WTC11 (cell line): Measurements from ENCODE around the gene TBKBP1. TPM values are rescaled to one million over a fixed set of nuclear protein-coding genes. Genes with fewer than 3 reads are reported as not detected.

Experiments
- ATAC-seq: fragments of 200-7000 bp; cut with Tn5 transposase; 2 replicates; pipeline ENCODE4 v1.10.0; 2021; ENCODE audit warnings: mild to moderate bottlenecking, moderate library complexity
- CTCF ChIA-PET: fragments of 300-600 bp; sonication (Branson Sonifier 250); formaldehyde crosslinking; loops from one replicate; lab custom pipeline; 2021; ENCODE audit warnings: antibody characterized with exemption; lab: Charles Lee
- POLR2A ChIA-PET: fragments of 350-600 bp; sonication (Branson Sonifier 250); formaldehyde crosslinking; loops from one replicate; lab custom pipeline; 2021; ENCODE audit warnings: antibody characterized with exemption; lab: Charles Lee
- DNase-seq: peaks from one replicate; pipeline ENCODE4 v3.0.0; 2021; ENCODE audit warnings: low spot score
- H3K27ac Mint-ChIP-seq: 2 replicates; pipeline ENCODE4 v1.8.0; 2021; ENCODE audit warnings: mixed read lengths
- H3K27me3 Mint-ChIP-seq: 2 replicates; pipeline ENCODE4 v1.8.0; 2021; ENCODE audit warnings: low read depth, mild to moderate bottlenecking, moderate library complexity, mixed read lengths
- H3K36me3 Mint-ChIP-seq: 2 replicates; pipeline ENCODE4 v1.8.0; 2021; ENCODE audit warnings: mixed read lengths
- H3K4me1 Mint-ChIP-seq: 2 replicates; pipeline ENCODE4 v1.8.0; 2022; ENCODE audit warnings: mixed read lengths
- H3K4me3 Mint-ChIP-seq: 2 replicates; pipeline ENCODE4 v1.8.0; 2021; ENCODE audit warnings: mild to moderate bottlenecking, moderate library complexity, mixed read lengths
- H3K9me3 Mint-ChIP-seq: 2 replicates; pipeline ENCODE4 v1.8.0; 2021; ENCODE audit warnings: mixed read lengths
- ARID4B ChIP-seq: sonication (generic); formaldehyde crosslinking; IDR thresholded peaks from 2 replicates; pipeline ENCODE4 v1.8.0; 2023; ENCODE audit warnings: missing genetic modification reagents, mild to moderate bottlenecking, borderline replicate concordance
- ATF3 ChIP-seq: sonication (generic); formaldehyde crosslinking; conservative IDR thresholded peaks from 2 replicates; pipeline ENCODE4 v1.8.1; 2022; ENCODE audit warnings: mild to moderate bottlenecking, missing genetic modification reagents
- CREB1 ChIP-seq: sonication (generic); formaldehyde crosslinking; IDR thresholded peaks from 2 replicates; pipeline ENCODE4 v1.8.0; 2023; ENCODE audit warnings: mild to moderate bottlenecking, missing genetic modification reagents
- CREM ChIP-seq: sonication (generic); formaldehyde crosslinking; IDR thresholded peaks from 2 replicates; pipeline ENCODE4 v1.8.1; 2022; ENCODE audit warnings: mild to moderate bottlenecking, missing genetic modification reagents, moderate library complexity
- E2F1 ChIP-seq: sonication (generic); formaldehyde crosslinking; IDR thresholded peaks from 2 replicates; pipeline ENCODE4 v1.8.0; 2022; ENCODE audit warnings: mild to moderate bottlenecking, missing genetic modification reagents
- E2F5 ChIP-seq: sonication (generic); formaldehyde crosslinking; IDR thresholded peaks from 2 replicates; pipeline ENCODE4 v1.8.1; 2022; ENCODE audit warnings: mild to moderate bottlenecking, moderate library complexity, missing genetic modification reagents
- EMX1 ChIP-seq: fragments of 250-450 bp; sonication (Bioruptor Pico); IDR thresholded peaks from 2 replicates; pipeline ENCODE4 v1.8.0; 2021; ENCODE audit warnings: mild to moderate bottlenecking
- HMGA2 ChIP-seq: fragments of 250-450 bp; sonication (Bioruptor Pico); IDR thresholded peaks from 2 replicates; pipeline ENCODE4 v1.4.0; 2021; ENCODE audit warnings: mild to moderate bottlenecking, moderate library complexity
- JAZF1 ChIP-seq: fragments of 250-450 bp; sonication (Bioruptor Pico); IDR thresholded peaks from 2 replicates; pipeline ENCODE4 v1.9.0; 2021; ENCODE audit warnings: moderate library complexity, mild to moderate bottlenecking, inconsistent platforms
- MAX ChIP-seq: sonication (generic); formaldehyde crosslinking; IDR thresholded peaks from 2 replicates; pipeline ENCODE4 v1.8.0; 2022; ENCODE audit warnings: mild to moderate bottlenecking, missing genetic modification reagents
- NFE2L1 ChIP-seq: sonication (generic); formaldehyde crosslinking; IDR thresholded peaks from 2 replicates; pipeline ENCODE4 v1.8.1; 2023; ENCODE audit warnings: missing genetic modification reagents
- PREB ChIP-seq: sonication (generic); formaldehyde crosslinking; IDR thresholded peaks from 2 replicates; pipeline ENCODE4 v1.8.1; 2022; ENCODE audit warnings: mild to moderate bottlenecking, missing genetic modification reagents, moderate library complexity, borderline replicate concordance
- RELA ChIP-seq: sonication (generic); formaldehyde crosslinking; IDR thresholded peaks from 2 replicates; pipeline ENCODE4 v1.8.1; 2022; ENCODE audit warnings: missing genetic modification reagents, mild to moderate bottlenecking, borderline replicate concordance
- USF1 ChIP-seq: sonication (generic); formaldehyde crosslinking; IDR thresholded peaks from 2 replicates; pipeline ENCODE4 v1.8.0; 2022; ENCODE audit warnings: mild to moderate bottlenecking, missing genetic modification reagents
- USF2 ChIP-seq: sonication (generic); formaldehyde crosslinking; IDR thresholded peaks from 2 replicates; pipeline ENCODE4 v1.8.1; 2023; ENCODE audit warnings: mild to moderate bottlenecking, missing genetic modification reagents, moderate library complexity
- ZBTB21 ChIP-seq: sonication (generic); formaldehyde crosslinking; IDR thresholded peaks from 2 replicates; pipeline ENCODE4 v1.8.1; 2023; ENCODE audit warnings: mild to moderate bottlenecking, missing genetic modification reagents, borderline replicate concordance
- ZBTB43 ChIP-seq: sonication (generic); formaldehyde crosslinking; IDR thresholded peaks from 2 replicates; pipeline ENCODE4 v1.8.1; 2023; ENCODE audit warnings: mild to moderate bottlenecking, missing genetic modification reagents
- ZNF121 ChIP-seq: sonication (generic); formaldehyde crosslinking; IDR thresholded peaks from 2 replicates; pipeline ENCODE4 v1.8.0; 2023; ENCODE audit warnings: missing genetic modification reagents
- ZNF281 ChIP-seq: sonication (generic); formaldehyde crosslinking; IDR thresholded peaks from 2 replicates; pipeline ENCODE4 v1.8.0; 2023; ENCODE audit warnings: mild to moderate bottlenecking, missing genetic modification reagents
- ZNF416 ChIP-seq: fragments of 250-450 bp; sonication (Bioruptor Pico); IDR thresholded peaks from 2 replicates; pipeline ENCODE4 v1.9.0; 2021; ENCODE audit warnings: mild to moderate bottlenecking, inconsistent platforms
- total RNA-seq: library from RNA; stranded (reverse); gene quantifications from 3 replicates; pipeline ENCODE4 v1.2.3, GENCODE V29; 2021

The TBKBP1 gene
- total RNA-seq, 1 experiment from 2014 or later: 17.4 TPM

GRCh38 chr17:47713980-47714700, 20.2 kb downstream of the TBKBP1 start:
- H3K27ac Mint-ChIP-seq: no peak overlapping the region
- peaks cover 48% of the 10 kb centered on the region for H3K27me3 Mint-ChIP-seq
- H3K4me3 Mint-ChIP-seq: no peak overlapping the region
- H3K36me3 Mint-ChIP-seq: no peaks in the 10 kb centered on the region
- CTCF ChIA-PET: interaction anchor here (1.9 to 3.5 kb wide), 2 partner anchors 16 to 19 kb away, joined by 5 to 29 read pairs; partner anchors contain the start of gene TBX21
- DNase-seq (peak; percentile 47), ATAC-seq (peak; percentile 78)
- no peaks in the 10 kb centered on the region for H3K9me3 Mint-ChIP-seq
- POLR2A ChIA-PET: no interaction called here
- no peak for TF ChIP-seq JAZF1 (CRISPR knock-in tag)
- no peak for TF ChIP-seq PREB
- peak; percentile 34; the same call in 1 of the 2 replicates for TF ChIP-seq USF1
- 0 out of 2 replicates have a peak, but pooled peaks have one; percentile 22 for TF ChIP-seq MAX (CRISPR knock-in tag)
- TF ChIP-seq NFE2L1 (CRISPR knock-in tag): no peak
- peak; percentile 78 for TF ChIP-seq USF2 (CRISPR knock-in tag)
- TF ChIP-seq ARID4B (CRISPR knock-in tag): no peak
- no peak for TF ChIP-seq ZBTB21 (CRISPR knock-in tag)
- no peak for TF ChIP-seq ATF3 (CRISPR knock-in tag)
- TF ChIP-seq ZBTB43 (CRISPR knock-in tag): no peak
- TF ChIP-seq E2F1: no peak
- TF ChIP-seq CREB1 (CRISPR knock-in tag): no peak
- no peak for TF ChIP-seq E2F5 (CRISPR knock-in tag)
- no peak for TF ChIP-seq ZNF121 (CRISPR knock-in tag)
- no peak for TF ChIP-seq HMGA2
- no peak for TF ChIP-seq EMX1 (CRISPR knock-in tag)
- no peak for TF ChIP-seq RELA (CRISPR knock-in tag)
- no peak for TF ChIP-seq ZNF416 (CRISPR knock-in tag)
- no peak for TF ChIP-seq ZNF281 (CRISPR knock-in tag)
- TF ChIP-seq CREM (CRISPR knock-in tag): no peak
- H3K4me1 Mint-ChIP-seq: peaks cover 10% of the 10 kb centered on the region
